MM.1S (cell line): ENCODE results near the gene GRB10.

Experiments
- CTCF ChIP-seq: fragments of 300-600 bp; sonication (generic); IDR thresholded peaks from 2 replicates; pipeline ENCODE4 v1.5.1; 2016; ENCODE audit warnings: antibody characterized with exemption, low read length, mixed read lengths
- EZH2 ChIP-seq: fragments of 300-600 bp; sonication (generic); optimal IDR thresholded peaks from 2 replicates; pipeline ENCODE3; 2017; ENCODE audit warnings: low read depth, mild to moderate bottlenecking, antibody characterized with exemption, low read length, mixed read lengths
- EZH2phosphoT487 ChIP-seq: fragments of 300-600 bp; sonication (generic); IDR thresholded peaks from 2 replicates; pipeline ENCODE4 v1.6.1; 2018; ENCODE audit warnings: antibody characterized with exemption, low read length

- TF ChIP-seq CTCF (no peak), EZH2phosphoT487 (no peak), EZH2 (no peak)
Observed at GRCh38 chr7:50552921-50553320, 229.8 kb downstream of the GRB10 start.
